ENCODE results near the gene MIS18BP1. TPM values are rescaled to one million over a fixed set of nuclear protein-coding genes. Genes with fewer than 3 reads are reported as not detected.
"Not testable (repeated sequence)": the region's sequence is repeated elsewhere in the genome, so short reads cannot be mapped to it uniquely, and the experiment has no call there.

The MIS18BP1 gene
- total RNA-seq = 10 to 100 TPM; 55.5 to 56.8 TPM

DNA sequence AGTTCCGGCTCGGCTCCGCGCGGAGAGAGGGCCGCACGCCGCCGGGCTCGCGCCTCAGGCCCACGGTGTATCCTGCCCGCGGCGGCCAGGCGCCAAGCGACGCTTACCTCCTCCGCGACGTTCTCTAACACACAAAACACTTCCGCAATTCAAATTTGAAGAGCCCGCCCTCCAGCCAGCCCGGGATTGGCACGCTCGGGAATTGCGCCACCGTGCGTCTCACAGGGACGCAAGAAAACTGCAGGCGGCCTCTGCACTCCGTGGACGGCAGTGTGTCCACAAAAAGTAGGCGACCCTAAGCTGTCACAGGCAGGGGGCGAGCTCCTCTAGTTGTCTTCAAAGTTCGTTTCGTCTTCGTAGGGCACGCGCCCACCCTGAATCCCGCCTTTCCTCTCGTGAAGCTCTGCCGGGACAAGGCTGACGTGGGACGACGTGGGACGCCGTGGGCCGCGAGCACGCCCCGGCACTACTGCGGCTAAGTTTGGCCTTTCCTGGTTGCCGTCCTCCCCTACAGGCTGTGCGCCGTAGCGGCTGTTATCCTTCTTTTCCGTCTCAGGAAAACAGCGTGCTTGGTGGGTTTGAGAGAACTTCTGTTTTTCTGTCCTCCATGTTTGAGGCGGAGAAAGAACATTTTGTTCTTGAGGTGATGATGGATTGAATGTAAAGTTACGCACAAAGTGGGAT, at the start of gene MIS18BP1:
Gene MIS18BP1 (minus strand): TSS at position 133 of the 684 bp plus-strand sequence. CDS start 5,916 bp downstream, outside the sequence.
- intact Hi-C loops (cut with micrococcal nuclease) = loop anchor here (1.0 to 2.0 kb wide), 8 partner anchors 28 to 356 kb away; partner anchors contain the start of genes FKBP3, KLHL28 and PRPF39
- DNase-seq = peak; percentile 96
- peaks cover 3% of the 10 kb centered on the region for H3K36me3 Mint-ChIP-seq (ENCODE audit: low read depth)
- H3K4me3 Mint-ChIP-seq = peak within 1 kb of the TSS; percentile 89
- peaks cover 15% of the 10 kb centered on the region for H3K4me1 Mint-ChIP-seq (ENCODE audit: low read depth)
- no peaks in the 10 kb centered on the region for H3K27me3 Mint-ChIP-seq (ENCODE audit: low read depth)
- CTCF ChIA-PET = interaction anchor here (0.7 to 1.4 kb wide), 9 partner anchors 11 to 406 kb away, joined by 3 to 7 read pairs (median 3); no protein-coding TSS in a partner anchor
- peaks cover 11% of the 10 kb centered on the region for H3K9me3 Mint-ChIP-seq
- peak within 1 kb of the TSS; percentile 91 for H3K27ac Mint-ChIP-seq

DNA sequence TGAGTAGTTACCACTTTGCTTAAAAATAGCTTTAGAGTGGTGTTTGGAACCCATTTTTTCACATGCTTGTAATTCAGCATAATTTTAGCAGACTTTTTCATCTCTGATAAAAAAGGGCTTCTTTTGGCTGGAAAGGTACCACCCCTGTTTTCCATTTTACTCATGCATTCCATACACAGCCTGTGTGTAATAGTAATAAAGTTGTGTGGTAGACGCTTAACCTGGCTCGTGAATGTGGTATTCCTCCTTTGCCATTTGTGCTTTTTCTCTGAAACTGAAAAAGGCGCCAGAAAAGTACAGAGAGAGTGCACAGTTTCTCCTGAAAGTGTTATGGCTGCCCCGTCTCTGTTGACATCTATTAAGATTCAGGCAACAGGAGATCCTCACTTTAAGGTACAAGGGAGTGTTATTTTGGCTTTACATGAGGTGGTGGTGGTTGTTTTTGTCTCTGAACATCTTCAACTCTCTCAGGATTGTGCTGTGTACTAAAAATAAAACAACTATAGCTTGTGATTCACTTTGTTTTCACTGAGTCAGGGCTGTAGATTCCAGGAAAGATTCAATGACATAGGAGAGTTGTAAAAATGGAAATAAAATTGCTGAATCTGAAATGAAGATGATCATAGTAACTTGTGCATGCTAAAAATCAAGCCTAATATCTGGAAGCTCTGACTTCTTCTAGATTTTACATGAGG, 45.6 kb upstream of the MIS18BP1 start:
- no peak for DNase-seq
- no peak overlapping the region for H3K27ac Mint-ChIP-seq
- H3K36me3 Mint-ChIP-seq (ENCODE audit: low read depth) = no peaks in the 10 kb centered on the region
- peaks cover 5% of the 10 kb centered on the region for H3K4me1 Mint-ChIP-seq (ENCODE audit: low read depth)
- CTCF ChIA-PET = interaction anchor here (1.0 kb wide), 1 partner anchor 10 kb away, joined by 3 read pairs; no protein-coding TSS in a partner anchor
- H3K4me3 Mint-ChIP-seq = no peak overlapping the region
- peaks cover 1% of the 10 kb centered on the region for H3K9me3 Mint-ChIP-seq
- H3K27me3 Mint-ChIP-seq (ENCODE audit: low read depth) = no peaks in the 10 kb centered on the region
- intact Hi-C loops (cut with micrococcal nuclease) = no loop called here

DNA sequence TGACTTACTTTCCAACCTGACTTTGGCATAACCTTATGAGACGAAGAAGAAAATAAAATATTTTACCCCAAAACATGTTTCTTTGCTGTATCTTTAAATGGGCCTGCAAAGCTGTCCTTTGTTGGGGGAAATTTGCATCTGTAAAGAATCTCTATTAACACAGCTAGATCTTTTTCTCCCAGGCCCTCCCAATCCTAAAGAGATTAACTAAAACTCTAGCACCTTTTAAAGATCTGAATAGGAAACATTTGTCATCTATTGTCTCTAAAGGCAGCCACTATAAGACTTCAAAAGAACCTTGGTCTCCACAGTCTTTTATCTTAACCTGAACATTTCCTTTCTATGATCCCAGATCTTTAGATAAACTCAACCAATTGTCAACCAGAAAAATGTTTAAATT, 41.8 kb upstream of the MIS18BP1 start:
- H3K27ac Mint-ChIP-seq; DNase-seq; H3K9me3 Mint-ChIP-seq; CTCF ChIA-PET; H3K36me3 Mint-ChIP-seq (ENCODE audit: low read depth); intact Hi-C loops (cut with micrococcal nuclease); H3K4me3 Mint-ChIP-seq; H3K27me3 Mint-ChIP-seq (ENCODE audit: low read depth): not testable (repeated sequence)
- peaks cover 11% of the 10 kb centered on the region for H3K4me1 Mint-ChIP-seq (ENCODE audit: low read depth)

GRCh38 chr14:45290547-45290946, 37.5 kb upstream of the MIS18BP1 start:
- Mint-ChIP-seq H3K27me3 (ENCODE audit: low read depth) (peaks cover 11% of the 10 kb centered on the region), H3K9me3 (no peaks in the 10 kb centered on the region), H3K4me1 (ENCODE audit: low read depth) (peaks cover 6% of the 10 kb centered on the region), H3K27ac (no peak overlapping the region), H3K36me3 (ENCODE audit: low read depth) (no peaks in the 10 kb centered on the region), H3K4me3 (no peak overlapping the region)
- DNase-seq = no peak
- intact Hi-C loops (cut with micrococcal nuclease) = no loop called here
- CTCF ChIA-PET = interaction anchor here (0.6 to 0.7 kb wide), 3 partner anchors 22 to 1020 kb away, joined by 4 to 5 read pairs (median 4); no protein-coding TSS in a partner anchor

- no peaks in the 10 kb centered on the region for H3K9me3 Mint-ChIP-seq
- CTCF ChIA-PET = no interaction called here
- intact Hi-C loops (cut with micrococcal nuclease) = no loop called here
- no peak for DNase-seq
- peaks cover 6% of the 10 kb centered on the region for H3K4me1 Mint-ChIP-seq (ENCODE audit: low read depth)
- H3K27ac Mint-ChIP-seq = no peak overlapping the region
- no peak overlapping the region for H3K4me3 Mint-ChIP-seq
- H3K27me3 Mint-ChIP-seq (ENCODE audit: low read depth) = peaks cover 16% of the 10 kb centered on the region
- no peaks in the 10 kb centered on the region for H3K36me3 Mint-ChIP-seq (ENCODE audit: low read depth)
Observed at GRCh38 chr14:45287610-45288009, 34.6 kb upstream of the MIS18BP1 start.

- no peaks in the 10 kb centered on the region for H3K36me3 Mint-ChIP-seq (ENCODE audit: low read depth)
Observed at GRCh38 chr14:45284802-45285201, 31.8 kb upstream of the MIS18BP1 start.

DNA sequence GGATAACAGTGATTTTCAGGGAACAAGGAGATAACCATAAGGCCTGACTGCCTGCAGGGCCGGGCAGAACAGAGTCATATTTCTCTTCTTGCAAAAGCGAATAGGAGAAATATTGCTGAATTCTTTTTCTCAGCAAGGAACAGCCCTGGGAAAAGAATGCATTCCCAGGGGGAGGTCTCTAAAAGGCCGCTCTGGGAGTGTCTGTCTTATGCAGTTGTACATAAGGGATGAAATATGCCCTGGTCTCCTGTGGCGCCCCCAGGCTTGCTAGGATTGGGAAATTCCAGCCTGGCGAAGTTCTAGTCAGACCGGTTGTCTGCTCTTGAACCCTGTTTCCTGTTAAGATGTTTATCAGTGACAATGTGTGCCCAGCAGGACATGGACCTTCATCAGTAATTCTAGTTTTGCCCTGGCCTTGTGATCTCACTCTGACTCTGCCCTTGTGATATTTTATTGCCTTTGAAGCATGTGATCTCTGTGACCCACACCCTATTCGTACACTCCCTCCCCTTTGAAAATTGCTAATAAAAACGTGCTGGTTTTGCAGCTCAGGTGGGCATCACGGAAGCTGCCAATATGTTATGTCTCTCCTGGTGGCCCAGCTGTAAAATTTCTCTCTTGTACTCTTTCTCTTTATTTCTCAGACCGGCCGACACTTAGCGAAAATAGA, 28.9 kb upstream of the MIS18BP1 start:
- H3K27ac Mint-ChIP-seq; H3K4me3 Mint-ChIP-seq; H3K36me3 Mint-ChIP-seq (ENCODE audit: low read depth); intact Hi-C loops (cut with micrococcal nuclease); H3K4me1 Mint-ChIP-seq (ENCODE audit: low read depth); CTCF ChIA-PET; DNase-seq: not testable (repeated sequence)
- peaks cover 14% of the 10 kb centered on the region for H3K9me3 Mint-ChIP-seq
- peaks cover 11% of the 10 kb centered on the region for H3K27me3 Mint-ChIP-seq (ENCODE audit: low read depth)

More at GRCh38 chr14:45284802-45285201, 31.8 kb upstream of the MIS18BP1 start:
- intact Hi-C loops (cut with micrococcal nuclease) = no loop called here
- CTCF ChIA-PET = interaction anchor here (0.5 kb wide), 1 partner anchor 249 kb away, joined by 3 read pairs; no protein-coding TSS in a partner anchor
- H3K4me3 Mint-ChIP-seq = no peak overlapping the region
- peaks cover 14% of the 10 kb centered on the region for H3K9me3 Mint-ChIP-seq
- DNase-seq = no peak
- peaks cover 16% of the 10 kb centered on the region for H3K27me3 Mint-ChIP-seq (ENCODE audit: low read depth)
- no peaks in the 10 kb centered on the region for H3K4me1 Mint-ChIP-seq (ENCODE audit: low read depth)
- no peak overlapping the region for H3K27ac Mint-ChIP-seq

DNA sequence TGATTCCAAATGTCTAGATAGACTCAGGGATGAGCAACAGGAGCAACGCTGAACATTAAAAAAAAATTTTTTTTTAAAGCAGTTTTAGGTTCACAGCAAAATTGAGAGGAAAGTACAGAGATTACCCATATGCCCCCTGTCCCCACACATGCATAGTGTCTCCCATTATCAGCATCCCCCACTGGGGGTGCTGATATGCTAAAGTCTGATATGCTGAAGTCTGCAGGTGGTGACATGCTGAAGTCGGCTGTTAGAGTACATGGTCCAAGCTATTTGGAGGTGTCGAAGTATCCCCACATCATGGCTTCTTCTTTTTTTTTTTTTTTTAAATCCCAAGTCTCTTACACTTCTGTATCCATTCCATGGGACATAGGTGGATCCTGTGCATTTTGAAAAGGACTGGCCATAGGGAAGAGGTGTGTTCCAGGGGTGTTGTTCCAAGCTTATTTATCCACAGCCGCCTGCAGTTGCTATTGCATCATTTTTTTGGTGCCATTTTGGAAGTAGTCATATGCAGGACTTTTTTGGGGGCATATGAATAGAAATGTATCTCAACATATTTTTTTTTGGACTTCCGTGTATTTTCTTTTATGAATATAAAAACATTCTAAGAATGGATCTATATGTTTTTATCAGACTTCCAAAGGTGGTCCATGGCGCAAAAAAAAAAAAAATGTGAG, 19.0 kb upstream of the MIS18BP1 start:
- CTCF ChIA-PET = no interaction called here
- H3K4me3 Mint-ChIP-seq = no peak overlapping the region
- H3K4me1 Mint-ChIP-seq (ENCODE audit: low read depth) = no peaks in the 10 kb centered on the region
- no peak for DNase-seq
- no peak overlapping the region for H3K27ac Mint-ChIP-seq
- intact Hi-C loops (cut with micrococcal nuclease) = no loop called here
- no peaks in the 10 kb centered on the region for H3K9me3 Mint-ChIP-seq
- H3K27me3 Mint-ChIP-seq (ENCODE audit: low read depth) = no peaks in the 10 kb centered on the region
- no peaks in the 10 kb centered on the region for H3K36me3 Mint-ChIP-seq (ENCODE audit: low read depth)

GRCh38 chr14:45270031-45270430, 17.0 kb upstream of the MIS18BP1 start:
- no peaks in the 10 kb centered on the region for H3K9me3 Mint-ChIP-seq
- DNase-seq = no peak
- H3K4me1 Mint-ChIP-seq (ENCODE audit: low read depth) = no peaks in the 10 kb centered on the region
- no peaks in the 10 kb centered on the region for H3K27me3 Mint-ChIP-seq (ENCODE audit: low read depth)
- H3K27ac Mint-ChIP-seq = no peak overlapping the region
- intact Hi-C loops (cut with micrococcal nuclease) = no loop called here
- CTCF ChIA-PET = interaction anchor here (1.0 to 1.1 kb wide), 2 partner anchors 9 to 356 kb away, joined by 4 to 5 read pairs; no protein-coding TSS in a partner anchor
- H3K36me3 Mint-ChIP-seq (ENCODE audit: low read depth) = no peaks in the 10 kb centered on the region
- H3K4me3 Mint-ChIP-seq = no peak overlapping the region

DNA sequence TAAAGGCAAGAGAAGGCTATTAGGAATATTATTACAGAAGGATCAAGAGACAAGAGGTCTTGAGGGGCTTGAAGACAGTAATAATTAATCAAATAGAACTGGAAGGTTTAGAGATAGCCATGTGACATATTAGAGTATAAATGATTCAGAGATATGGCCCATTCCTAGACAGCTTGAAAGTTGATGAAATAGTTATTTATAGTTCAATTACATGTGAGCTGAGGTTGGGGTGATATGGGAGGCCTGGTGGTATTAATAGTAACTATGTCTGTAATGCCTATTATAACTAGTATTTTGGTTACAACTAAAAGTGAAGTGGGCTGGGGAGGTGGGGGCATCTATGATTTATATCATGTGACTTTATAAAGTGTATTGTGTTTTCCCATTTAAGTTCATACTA, 14.1 kb upstream of the MIS18BP1 start:
- no peak for DNase-seq
- Mint-ChIP-seq H3K4me3 (no peak overlapping the region), H3K4me1 (ENCODE audit: low read depth) (no peaks in the 10 kb centered on the region), H3K27me3 (ENCODE audit: low read depth) (peaks cover 2% of the 10 kb centered on the region), H3K36me3 (ENCODE audit: low read depth) (peaks cover 1% of the 10 kb centered on the region), H3K27ac (no peak overlapping the region), H3K9me3 (no peaks in the 10 kb centered on the region)
- intact Hi-C loops (cut with micrococcal nuclease) = loop anchor here (5.0 kb wide), 2 partner anchors 110 to 370 kb away; a partner anchor contains a TSS
- CTCF ChIA-PET = interaction anchor here (2.2 kb wide), 2 partner anchors 10 to 14 kb away, joined by 7 to 9 read pairs; partner anchors contain the start of gene MIS18BP1

GRCh38 chr14:45262637-45263036, 9.6 kb upstream of the MIS18BP1 start:
- no peak for DNase-seq
- intact Hi-C loops (cut with micrococcal nuclease) = no loop called here
- no peaks in the 10 kb centered on the region for H3K4me1 Mint-ChIP-seq (ENCODE audit: low read depth)
- CTCF ChIA-PET = no interaction called here
- peaks cover 29% of the 10 kb centered on the region for H3K9me3 Mint-ChIP-seq
- no peak overlapping the region for H3K4me3 Mint-ChIP-seq
- H3K27ac Mint-ChIP-seq = no peak overlapping the region
- peaks cover 6% of the 10 kb centered on the region for H3K27me3 Mint-ChIP-seq (ENCODE audit: low read depth)
- H3K36me3 Mint-ChIP-seq (ENCODE audit: low read depth) = peaks cover 11% of the 10 kb centered on the region

DNA sequence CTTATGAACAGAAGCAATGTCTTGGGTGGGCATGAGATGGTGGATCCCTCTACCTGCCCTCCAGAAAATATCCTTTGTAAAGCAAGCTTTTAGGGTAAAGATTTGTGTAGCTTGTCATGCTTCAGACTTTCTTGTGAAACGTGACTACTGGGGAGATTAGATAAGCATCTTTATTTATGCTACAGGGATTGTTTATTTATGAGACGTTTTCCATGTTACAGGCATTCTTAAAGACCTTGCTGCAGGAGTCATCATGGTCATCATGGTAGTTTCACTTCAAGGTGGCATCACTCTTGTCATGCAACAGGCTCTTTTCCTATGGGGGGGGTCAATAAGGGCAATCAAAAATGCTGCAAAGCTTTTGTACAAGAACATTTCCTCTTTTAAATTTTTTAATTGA, 8.2 kb upstream of the MIS18BP1 start:
- H3K9me3 Mint-ChIP-seq = peaks cover 36% of the 10 kb centered on the region
- no peak for DNase-seq
- H3K4me3 Mint-ChIP-seq = no peak overlapping the region
- intact Hi-C loops (cut with micrococcal nuclease) = no loop called here
- H3K27me3 Mint-ChIP-seq (ENCODE audit: low read depth) = peaks cover 6% of the 10 kb centered on the region
- CTCF ChIA-PET = no interaction called here
- no peaks in the 10 kb centered on the region for H3K4me1 Mint-ChIP-seq (ENCODE audit: low read depth)
- peaks cover 11% of the 10 kb centered on the region for H3K36me3 Mint-ChIP-seq (ENCODE audit: low read depth)
- H3K27ac Mint-ChIP-seq = no peak overlapping the region
